HepG2 (cell line): ENCODE results near the gene PPY. TPM values are rescaled to one million over a fixed set of nuclear protein-coding genes. Genes with fewer than 3 reads are reported as not detected.

ENCODE experiments used
- CENPX ChIP-seq: sonication (generic); formaldehyde crosslinking; IDR thresholded peaks from 2 replicates; pipeline ENCODE4 v1.9.0; 2021; ENCODE audit warnings: mild to moderate bottlenecking, missing genetic modification reagents, moderate library complexity
- CHCHD3 ChIP-seq: sonication (generic); formaldehyde crosslinking; IDR thresholded peaks from 2 replicates; pipeline ENCODE4 v1.8.0; 2022; ENCODE audit warnings: mild to moderate bottlenecking, missing genetic modification reagents, moderate library complexity
- ETV6 ChIP-seq: sonication (generic); formaldehyde crosslinking; conservative IDR thresholded peaks from 2 replicates; pipeline ENCODE4 v1.4.0; 2020; ENCODE audit warnings: missing genetic modification reagents
- FOXA1 ChIP-seq, 2 experiments: fragments of 450-650 bp in 1 of 2; sonication (generic) in 1 of 2; formaldehyde crosslinking in 1 of 2; IDR thresholded peaks; 2 replicates each; pipeline versions ENCODE4 v1.4.0 to v1.6.1; 2016 to 2020; ENCODE audit warnings: missing genetic modification reagents in 1 of 2
- FOXK2 ChIP-seq: fragments of 450-650 bp; IDR thresholded peaks from 2 replicates; pipeline ENCODE4 v1.6.1; 2016
- GTF2F1 ChIP-seq: fragments of 150-350 bp; IDR thresholded peaks from 2 replicates; pipeline ENCODE4 v1.6.1; 2014; ENCODE audit warnings: low read length
- HCFC1 ChIP-seq: fragments of 150-350 bp; IDR thresholded peaks from 2 replicates; pipeline ENCODE4 v1.6.1; 2014; ENCODE audit warnings: low read depth, low read length
- HNRNPUL1 ChIP-seq: fragments of 200-400 bp; formaldehyde crosslinking; IDR thresholded peaks from 2 replicates; pipeline ENCODE4 v1.6.1; 2017; ENCODE audit warnings: low read depth, mild to moderate bottlenecking, low read length, moderate library complexity
- KIAA2018 ChIP-seq: sonication (generic); formaldehyde crosslinking; IDR thresholded peaks from 2 replicates; pipeline ENCODE4 v1.5.0; 2020; ENCODE audit warnings: mild to moderate bottlenecking, missing genetic modification reagents, borderline replicate concordance
- MAZ ChIP-seq, 2 experiments: sonication (generic) in 1 of 2; formaldehyde crosslinking in 1 of 2; IDR thresholded peaks; 2 replicates each; pipeline versions ENCODE4 v1.5.0 to v1.6.1; 2012 to 2020; ENCODE audit warnings: low read depth in 2 of 2, mild to moderate bottlenecking in 2 of 2, borderline replicate concordance in 1 of 2, improper control_type of control experiment in 1 of 2, low read length in 1 of 2, missing genetic modification reagents in 1 of 2, moderate library complexity in 1 of 2
- RNF219 ChIP-seq: sonication (generic); formaldehyde crosslinking; IDR thresholded peaks from 2 replicates; pipeline ENCODE4 v1.5.0; 2020; ENCODE audit warnings: mild to moderate bottlenecking, missing genetic modification reagents
- SYNCRIP ChIP-seq: fragments of 200-400 bp; formaldehyde crosslinking; IDR thresholded peaks from 2 replicates; pipeline ENCODE4 v1.6.1; 2018; ENCODE audit warnings: mild to moderate bottlenecking, low read depth, low read length; ENCODE audit not compliant: insufficient read depth
- YEATS2 ChIP-seq: sonication (generic); formaldehyde crosslinking; IDR thresholded peaks from 2 replicates; pipeline ENCODE4 v1.4.0; 2020; ENCODE audit warnings: missing genetic modification reagents, borderline replicate concordance
- ZBTB38 ChIP-seq: sonication (generic); formaldehyde crosslinking; IDR thresholded peaks from 2 replicates; pipeline ENCODE4 v1.5.1; 2020; ENCODE audit warnings: mild to moderate bottlenecking, missing genetic modification reagents
- ZNF282 ChIP-seq: fragments of 450-650 bp; IDR thresholded peaks from 2 replicates; pipeline ENCODE4 v1.6.1; 2018; ENCODE audit not compliant: partially characterized antibody
- ZNF441 ChIP-seq: sonication (generic); formaldehyde crosslinking; IDR thresholded peaks from 2 replicates; pipeline ENCODE4 v1.7.0; 2021; ENCODE audit warnings: missing genetic modification reagents, borderline replicate concordance
- ZNF530 ChIP-seq: sonication (generic); formaldehyde crosslinking; IDR thresholded peaks from 2 replicates; pipeline ENCODE4 v1.5.0; 2020; ENCODE audit warnings: low read depth, mild to moderate bottlenecking, missing genetic modification reagents
- ZNF570 ChIP-seq: sonication (generic); formaldehyde crosslinking; IDR thresholded peaks from 2 replicates; pipeline ENCODE4 v1.4.0; 2020; ENCODE audit warnings: mild to moderate bottlenecking, missing genetic modification reagents, borderline replicate concordance
- ZSCAN22 ChIP-seq: sonication (generic); formaldehyde crosslinking; IDR thresholded peaks from 2 replicates; pipeline ENCODE4 v1.4.0; 2020; ENCODE audit warnings: mild to moderate bottlenecking, missing genetic modification reagents
- polyA plus RNA-seq, 8 experiments: library from polyadenylated mRNA; depleted of rRNA in 3 of 8; stranded (reverse) in 7 of 8; unstranded in 1 of 8; fragments of >200 nt; fragmentation: Illumina TruSeq in 4 of 8; extraction: Trizol in 4 of 8; gene quantifications; 2 replicates each; pipeline versions ENCODE4 v1.2.1 to v1.2.3, GENCODE V29; 2011 to 2016; ENCODE audit warnings: low read depth in 4 of 8, missing spikeins in 1 of 8, mixed read lengths in 1 of 8; ENCODE audit not compliant: insufficient read depth in 1 of 8
- total RNA-seq, 5 experiments: library from RNA; depleted of rRNA; stranded (reverse); fragments of >200 nt; fragmentation: Illumina TruSeq; extraction: Trizol; gene quantifications; 2 replicates each; pipeline ENCODE4 v1.2.3, GENCODE V29; 2016; ENCODE audit warnings: low read depth in 1 of 5

PPY gene
- total and polyA plus RNA-seq, 2 of the 13 experiments (the other 11 are each of a cell fraction or from before 2014, with no cell fraction given), result not detected

GRCh38 chr17:43983515-43984411 lies 41.5 kb upstream of the PPY start (continued):
- no peak for TF ChIP-seq MAZ (IDR thresholded peaks at IDR 0.05; ENCODE audit: borderline replicate concordance, low read depth, low read length)
- TF ChIP-seq MAZ (CRISPR knock-in tag; IDR thresholded peaks at IDR 0.05; ENCODE audit: low read depth), result peak; percentile 93
- peak; percentile 51; the same call in 1 of the 2 replicates for TF ChIP-seq KIAA2018
- no peak for TF ChIP-seq RNF219
- TF ChIP-seq HNRNPUL1, result peak; percentile 50; the same call in 1 of the 2 replicates
- no peak for TF ChIP-seq GTF2F1
- peak; percentile 26; the same call in 1 of the 2 replicates for TF ChIP-seq YEATS2 (CRISPR knock-in tag)
- peak; percentile 91; the same call in 1 of the 2 replicates for TF ChIP-seq ZBTB38
- TF ChIP-seq CHCHD3 (CRISPR knock-in tag), result peak; percentile 15; the same call in 1 of the 2 replicates
- TF ChIP-seq HCFC1, result no peak
- no peak for TF ChIP-seq ZNF530 (CRISPR knock-in tag)
- no peak for TF ChIP-seq SYNCRIP
- TF ChIP-seq CENPX (CRISPR knock-in tag), result no peak
- no peak for TF ChIP-seq ZNF282
- no peak for TF ChIP-seq FOXK2
- TF ChIP-seq ETV6 (CRISPR knock-in tag), result peak; percentile 61; the same call in 1 of the 2 replicates
- TF ChIP-seq FOXA1 (IDR thresholded peaks at IDR 0.05), result no peak
- peak; percentile 99 for TF ChIP-seq FOXA1 (CRISPR knock-in tag; IDR thresholded peaks at IDR 0.05)
- no peak for TF ChIP-seq ZSCAN22 (CRISPR knock-in tag)
- TF ChIP-seq ZNF570 (CRISPR knock-in tag), result no peak
- TF ChIP-seq ZNF441 (CRISPR knock-in tag), result peak; percentile 89
